Stomach (tissue), 9 donors: ENCODE data around the gene MTA3. TPM values are rescaled to one million over a fixed set of nuclear protein-coding genes. Genes with fewer than 3 reads are reported as not detected.

Experiments
- DNase-seq, 2 donors: peaks; one replicate each; pipeline versions ENCODE4 v3.0.0 to v3.0.0-alpha.2; 2013 to 2019
- H3K27ac ChIP-seq, 5 donors: fragments of 200-600 bp in 4 of 5; sonication (generic) in 4 of 5; one replicate each; pipeline ENCODE4 v1.5.1; 2013 to 2019; ENCODE audit warnings: mild to moderate bottlenecking in 1 of 5, moderate library complexity in 1 of 5
- H3K27me3 ChIP-seq, 3 donors: fragments of 200-600 bp; sonication (generic); one replicate each; pipeline ENCODE4 v1.5.1; 2017 to 2019; ENCODE audit warnings: mixed run types in 1 of 3
- H3K36me3 ChIP-seq, 4 donors: fragments of 200-600 bp; sonication (generic); 1 replicate in 3 of 4; 2 replicates in 1 of 4; pipeline ENCODE4 v1.5.1; 2016 to 2019
- H3K4me1 ChIP-seq, 4 donors: fragments of 200-600 bp; sonication (generic); one replicate each; pipeline ENCODE4 v1.5.1; 2016 to 2019
- H3K4me3 ChIP-seq, 4 donors: fragments of 200-600 bp; sonication (generic) in 3 of 4; one replicate each; pipeline ENCODE4 v1.5.1; 2016 to 2019; ENCODE audit warnings: mild to moderate bottlenecking in 1 of 4
- H3K9me3 ChIP-seq, 4 donors: fragments of 200-600 bp; sonication (generic); one replicate each; pipeline ENCODE4 v1.5.1; 2016 to 2019
- CTCF ChIP-seq, 7 experiments: fragments of 450-650 bp in 4 of 7; fragments of 200-600 bp in 3 of 7; sonication (generic) in 3 of 7; IDR thresholded peaks; one replicate each; pipeline ENCODE4 v1.5.1; 2016 to 2019; ENCODE audit warnings: antibody characterized with exemption in 7 of 7, control low read depth in 2 of 7, mild to moderate bottlenecking in 1 of 7
- EP300 ChIP-seq: sonication (generic); formaldehyde crosslinking; IDR thresholded peaks from one replicate; pipeline ENCODE4 v1.6.1; 2017; ENCODE audit warnings: antibody characterized with exemption
- POLR2A ChIP-seq, 4 donors: fragments of 450-650 bp; IDR thresholded peaks; one replicate each; pipeline ENCODE4 v1.6.1; 2016; ENCODE audit warnings: antibody characterized with exemption in 4 of 4, control low read depth in 2 of 4, mild to moderate bottlenecking in 1 of 4, moderate library complexity in 1 of 4
- POLR2AphosphoS5 ChIP-seq, 3 donors: sonication (generic); formaldehyde crosslinking; IDR thresholded peaks; one replicate each; pipeline ENCODE4 v1.6.1; 2016; ENCODE audit warnings: antibody characterized with exemption in 3 of 3
- WGBS, 5 donors: extraction: QIAGEN DNeasy Blood & Tissue Kit in 3 of 5; methylation state at CpG; one replicate each; pipeline versions ENCODE4 v1.1.5 to v1.1.7; 2013 to 2018; 5-methylcytosine and 5-hydroxymethylcytosine counted together
- intact Hi-C: fragments of 100-400 bp; cut with DNase I; formaldehyde crosslinking; loops from one replicate; pipeline ENCODE4 v1.15.1; 2023; ENCODE audit warnings: low total_unique reads
- polyA plus RNA-seq, 3 donors: library from polyadenylated mRNA; stranded (reverse); fragments of 200-250 nt; gene quantifications; one replicate each; pipeline ENCODE4 v1.2.3, GENCODE V29; 2013
- total RNA-seq, 5 donors: library from RNA; depleted of rRNA; stranded (reverse); fragments of >200 nt; gene quantifications; one replicate each; pipeline versions ENCODE4 v1.1.0 to v1.2.3, GENCODE V29; 2014 to 2016
- donor health status: healthy with polysubstance abuse.
- donor health status: Bipolar disorder and iron deficiency.
- donor health status: healthy.

The MTA3 gene
- total and polyA plus RNA-seq, 8 donors = 27.8 to 120 (median 49.1) TPM

GRCh38 chr2:42754776-42755140, 186.3 kb downstream of the MTA3 start:
- intact Hi-C loops = no loop called here
- no peaks in the 10 kb centered on the region for H3K27me3 ChIP-seq
- no peak overlapping the region for H3K27ac ChIP-seq
- H3K36me3 ChIP-seq = peaks cover 0 to 46% (median 22%) of the 10 kb centered on the region in 4 donors
- no peaks in the 10 kb centered on the region for H3K9me3 ChIP-seq
- TF ChIP-seq CTCF (IDR thresholded peaks at IDR 0.05) = no peak
- TF ChIP-seq POLR2A (IDR thresholded peaks at IDR 0.05) = no peak
- TF ChIP-seq EP300 = no peak
- TF ChIP-seq POLR2AphosphoS5 (IDR thresholded peaks at IDR 0.05) = no peak
- 81 to 91% (median 88%) methylated on average over 8 of the region's 8 CpGs for WGBS, 5 donors
- H3K4me3 ChIP-seq = no peak overlapping the region
- peaks cover 0 to 14% (median 2%) of the 10 kb centered on the region in 4 donors for H3K4me1 ChIP-seq
- DNase-seq = no peak

DNA sequence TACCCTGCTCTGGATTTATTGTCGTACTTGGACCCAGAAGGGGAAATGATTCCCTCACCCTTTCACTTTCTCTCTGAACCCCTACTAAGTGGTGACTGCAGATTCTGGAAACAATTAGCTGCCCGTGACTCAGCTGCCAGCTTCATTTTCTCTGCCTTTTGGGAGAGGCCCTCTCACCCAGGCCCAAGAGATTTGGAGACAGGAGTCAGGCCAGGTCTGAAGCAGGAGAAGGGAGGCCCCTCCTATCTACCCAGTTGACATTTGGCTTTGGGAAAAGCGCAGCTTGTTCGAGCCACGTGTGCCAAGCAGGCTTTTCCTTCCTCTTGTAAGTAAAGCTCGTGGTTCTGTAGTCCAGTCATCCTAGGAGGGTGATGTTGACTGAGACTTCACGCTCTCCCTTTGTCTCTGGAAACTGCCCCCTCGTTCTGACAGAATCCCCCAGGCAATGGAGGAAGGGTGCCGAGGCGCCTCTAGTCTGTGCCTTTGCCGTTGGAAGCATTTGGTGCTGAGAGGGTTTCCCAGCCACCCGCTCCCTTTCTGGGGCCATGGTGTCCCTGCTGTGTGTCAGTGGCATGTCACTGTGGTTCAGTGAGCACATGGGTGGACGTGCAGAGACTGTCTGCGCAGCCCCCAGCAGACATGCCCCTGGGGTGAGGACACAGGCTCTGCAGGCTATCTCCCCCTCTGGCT, 186.9 kb downstream of the MTA3 start:
- Histone ChIP-seq H3K9me3 (no peaks in the 10 kb centered on the region), H3K27me3 (no peaks in the 10 kb centered on the region), H3K4me3 (no peak overlapping the region), H3K4me1 (peaks cover 0 to 14% (median 2%) of the 10 kb centered on the region in 4 donors), H3K36me3 (peaks cover 0 to 46% (median 22%) of the 10 kb centered on the region in 4 donors), H3K27ac (no peak overlapping the region)
- intact Hi-C loops = no loop called here
- no peak for DNase-seq
- WGBS, 5 donors = 75 to 89% (median 76%) methylated on average over 10 to 14 of the region's 14 CpGs
- TF ChIP-seq POLR2A (IDR thresholded peaks at IDR 0.05) (no peak), POLR2AphosphoS5 (IDR thresholded peaks at IDR 0.05) (no peak), CTCF (IDR thresholded peaks at IDR 0.05) (no peak), EP300 (no peak)

GRCh38 chr2:42756150-42756775, 187.8 kb downstream of the MTA3 start:
- no peak for DNase-seq
- H3K9me3 ChIP-seq = no peaks in the 10 kb centered on the region
- TF ChIP-seq POLR2A (IDR thresholded peaks at IDR 0.05) = no peak
- TF ChIP-seq EP300 = no peak
- TF ChIP-seq POLR2AphosphoS5 (IDR thresholded peaks at IDR 0.05) = no peak
- TF ChIP-seq CTCF (IDR thresholded peaks at IDR 0.05) = no peak
- WGBS, 5 donors = 77 to 83% (median 80%) methylated on average over 5 to 10 of the region's 10 CpGs
- no peak overlapping the region for H3K4me3 ChIP-seq
- intact Hi-C loops = no loop called here
- no peak overlapping the region for H3K27ac ChIP-seq
- peaks cover 0 to 14% (median 2%) of the 10 kb centered on the region in 4 donors for H3K4me1 ChIP-seq
- no peaks in the 10 kb centered on the region for H3K27me3 ChIP-seq
- peaks cover 0 to 43% (median 22%) of the 10 kb centered on the region in 4 donors for H3K36me3 ChIP-seq

GRCh38 chr2:42756966-42757513, 188.6 kb downstream of the MTA3 start:
- no peak overlapping the region for H3K4me3 ChIP-seq
- 84 to 99% (median 91%) methylated on average over 5 to 6 of the region's 6 CpGs for WGBS, 5 donors
- H3K36me3 ChIP-seq = peaks cover 0 to 36% (median 22%) of the 10 kb centered on the region in 4 donors
- no peak for DNase-seq
- H3K4me1 ChIP-seq = peaks cover 0 to 14% (median 2%) of the 10 kb centered on the region in 4 donors
- intact Hi-C loops = no loop called here
- TF ChIP-seq EP300 (no peak), CTCF (IDR thresholded peaks at IDR 0.05) (no peak), POLR2A (IDR thresholded peaks at IDR 0.05) (no peak), POLR2AphosphoS5 (IDR thresholded peaks at IDR 0.05) (no peak)
- no peaks in the 10 kb centered on the region for H3K9me3 ChIP-seq
- no peaks in the 10 kb centered on the region for H3K27me3 ChIP-seq
- H3K27ac ChIP-seq = no peak overlapping the region
